HepG2 (cell line): ENCODE data around the gene PDSS2. TPM values are rescaled to one million over a fixed set of nuclear protein-coding genes. Genes with fewer than 3 reads are reported as not detected.

Source experiments
- BRF2 ChIP-seq: sonication (generic); formaldehyde crosslinking; IDR thresholded peaks from 2 replicates; pipeline ENCODE4 v1.8.1; 2022; ENCODE audit warnings: mild to moderate bottlenecking, missing genetic modification reagents
- CHCHD3 ChIP-seq: sonication (generic); formaldehyde crosslinking; IDR thresholded peaks from 2 replicates; pipeline ENCODE4 v1.8.0; 2022; ENCODE audit warnings: mild to moderate bottlenecking, missing genetic modification reagents, moderate library complexity
- DNMT3B ChIP-seq: conservative IDR thresholded peaks from 2 replicates; pipeline ENCODE4 v1.6.1; 2016; ENCODE audit warnings: missing biosample characterization, control low read depth
- FOXK1 ChIP-seq: sonication (generic); formaldehyde crosslinking; IDR thresholded peaks from 2 replicates; pipeline ENCODE4 v1.4.0; 2020; ENCODE audit warnings: low read depth, missing genetic modification reagents, borderline replicate concordance
- HDAC2 ChIP-seq: sonication (generic); formaldehyde crosslinking; IDR thresholded peaks from 2 replicates; pipeline ENCODE4 v1.4.0; 2020; ENCODE audit warnings: missing genetic modification reagents
- HHEX ChIP-seq: IDR thresholded peaks from 2 replicates; pipeline ENCODE4 v1.6.1; 2016; ENCODE audit warnings: control low read depth
- HNF4G ChIP-seq, 2 experiments: sonication (generic) in 1 of 2; formaldehyde crosslinking in 1 of 2; IDR thresholded peaks; 2 replicates each; pipeline versions ENCODE4 v1.4.0 to v1.6.1; 2011 to 2020; ENCODE audit warnings: borderline replicate concordance in 2 of 2, low read depth in 2 of 2, mild to moderate bottlenecking in 2 of 2, low read length in 1 of 2, missing genetic modification reagents in 1 of 2, moderate library complexity in 1 of 2
- HNRNPL ChIP-seq: fragments of 200-400 bp; formaldehyde crosslinking; IDR thresholded peaks from 2 replicates; pipeline ENCODE4 v1.6.1; 2017; ENCODE audit warnings: mild to moderate bottlenecking, low read depth, low read length
- KAT2B ChIP-seq: fragments of 150-350 bp; IDR thresholded peaks from 2 replicates; pipeline ENCODE4 v1.6.1; 2014; ENCODE audit warnings: low read depth, low read length, borderline replicate concordance
- KDM6A ChIP-seq: IDR thresholded peaks from 2 replicates; pipeline ENCODE4 v1.6.1; 2016; ENCODE audit warnings: low read depth
- NR2F6 ChIP-seq, 2 experiments: IDR thresholded peaks; 2 replicates each; pipeline ENCODE4 v1.6.1; 2016; ENCODE audit warnings: antibody characterized with exemption in 1 of 2, mild to moderate bottlenecking in 1 of 2
- PITX1 ChIP-seq: sonication (generic); formaldehyde crosslinking; IDR thresholded peaks from 2 replicates; pipeline ENCODE4 v1.5.1; 2020; ENCODE audit warnings: mild to moderate bottlenecking, missing genetic modification reagents
- RARA ChIP-seq: IDR thresholded peaks from 2 replicates; pipeline ENCODE4 v1.6.1; 2016; ENCODE audit warnings: missing genetic modification reagents, missing compliant biosample characterization
- SMAD1 ChIP-seq: sonication (generic); formaldehyde crosslinking; IDR thresholded peaks from 2 replicates; pipeline ENCODE4 v1.4.0; 2020; ENCODE audit warnings: missing genetic modification reagents, low read depth, mild to moderate bottlenecking, borderline replicate concordance
- SMC3 ChIP-seq: IDR thresholded peaks from 2 replicates; pipeline ENCODE4 v1.6.1; 2011; ENCODE audit warnings: low read length, improper control_type of control experiment
- TAF1 ChIP-seq: sonication (generic); formaldehyde crosslinking; IDR thresholded peaks from 2 replicates; pipeline ENCODE4 v1.4.0; 2020; ENCODE audit warnings: missing genetic modification reagents
- ZNF329 ChIP-seq: sonication (generic); formaldehyde crosslinking; IDR thresholded peaks from 2 replicates; pipeline ENCODE4 v1.9.0; 2021; ENCODE audit warnings: low read depth, mild to moderate bottlenecking, missing genetic modification reagents
- ZNF468 ChIP-seq: sonication (generic); formaldehyde crosslinking; IDR thresholded peaks from 2 replicates; pipeline ENCODE4 v1.8.0; 2022; ENCODE audit warnings: mild to moderate bottlenecking, moderate library complexity, missing genetic modification reagents
- polyA plus RNA-seq, 8 experiments: library from polyadenylated mRNA; depleted of rRNA in 3 of 8; stranded (reverse) in 7 of 8; unstranded in 1 of 8; fragments of >200 nt; fragmentation: Illumina TruSeq in 4 of 8; extraction: Trizol in 4 of 8; gene quantifications; 2 replicates each; pipeline versions ENCODE4 v1.2.1 to v1.2.3, GENCODE V29; 2011 to 2016; ENCODE audit warnings: low read depth in 4 of 8, missing spikeins in 1 of 8, mixed read lengths in 1 of 8; ENCODE audit not compliant: insufficient read depth in 1 of 8
- total RNA-seq, 5 experiments: library from RNA; depleted of rRNA; stranded (reverse); fragments of >200 nt; fragmentation: Illumina TruSeq; extraction: Trizol; gene quantifications; 2 replicates each; pipeline ENCODE4 v1.2.3, GENCODE V29; 2016; ENCODE audit warnings: low read depth in 1 of 5

PDSS2 gene
- total and polyA plus RNA-seq, 2 of the 13 experiments (the other 11 are each of a cell fraction or from before 2014, with no cell fraction given): 16.2 to 17.0 TPM

- TF ChIP-seq ZNF468: no peak
- TF ChIP-seq KAT2B: no peak
- peak; percentile 89 for TF ChIP-seq HNF4G (IDR thresholded peaks at IDR 0.05; ENCODE audit: borderline replicate concordance, low read depth, low read length)
- no peak for TF ChIP-seq HNF4G (CRISPR knock-in tag; IDR thresholded peaks at IDR 0.05; ENCODE audit: borderline replicate concordance, low read depth)
- no peak for TF ChIP-seq TAF1 (CRISPR knock-in tag)
- no peak for TF ChIP-seq DNMT3B
- no peak for TF ChIP-seq KDM6A (CRISPR knock-in tag)
- no peak for TF ChIP-seq HDAC2 (CRISPR knock-in tag)
- TF ChIP-seq PITX1: no peak
- TF ChIP-seq HNRNPL: no peak
- TF ChIP-seq RARA: peak; percentile 72
- no peak for TF ChIP-seq CHCHD3
- TF ChIP-seq FOXK1: 0 out of 2 replicates have a peak, but pooled peaks have one; percentile 33
- no peak for TF ChIP-seq SMC3
- TF ChIP-seq SMAD1: no peak
- peak; percentile 59; the same call in 1 of the 2 replicates for TF ChIP-seq NR2F6 (IDR thresholded peaks at IDR 0.05)
- 0 out of 2 replicates have a peak, but pooled peaks have one; percentile 26 for TF ChIP-seq NR2F6 (CRISPR knock-in tag; IDR thresholded peaks at IDR 0.05)
- no peak for TF ChIP-seq ZNF329 (CRISPR knock-in tag)
- no peak for TF ChIP-seq HHEX
- no peak for TF ChIP-seq BRF2
These were observed 224.4 kb downstream of the PDSS2 start (continued) for GRCh38 chr6:107235007-107235406.
